HEK293 (cell line): ENCODE measurements around the gene RWDD4.

Experiments
- GLIS1 ChIP-seq: fragments of 450-650 bp; formaldehyde crosslinking; IDR thresholded peaks from 2 replicates; pipeline ENCODE4 v1.5.1; 2016; ENCODE audit warnings: missing biosample characterization, missing genetic modification characterization
- KLF16 ChIP-seq: fragments of 450-650 bp; formaldehyde crosslinking; IDR thresholded peaks from 2 replicates; pipeline ENCODE4 v1.5.1; 2017; ENCODE audit warnings: missing biosample characterization, missing genetic modification characterization
- ZEB2 ChIP-seq: fragments of 450-650 bp; formaldehyde crosslinking; IDR thresholded peaks from 2 replicates; pipeline ENCODE4 v1.5.1; 2016; ENCODE audit warnings: missing biosample characterization, missing genetic modification characterization
- ZNF571 ChIP-seq: fragments of 450-650 bp; formaldehyde crosslinking; IDR thresholded peaks from 2 replicates; pipeline ENCODE4 v1.5.0; 2017; ENCODE audit warnings: missing biosample characterization, missing genetic modification characterization
- ZNF626 ChIP-seq: fragments of 450-650 bp; sonication (Bioruptor Pico); formaldehyde crosslinking; IDR thresholded peaks from 2 replicates; pipeline ENCODE4 v1.5.1; 2018; ENCODE audit warnings: missing biosample characterization, missing genetic modification characterization, inconsistent platforms
- ZNF747 ChIP-seq: fragments of 450-650 bp; formaldehyde crosslinking; IDR thresholded peaks from 2 replicates; pipeline ENCODE4 v1.5.1; 2016; ENCODE audit warnings: missing biosample characterization, missing genetic modification characterization
- TF ChIP-seq, protein P1 (sequence below): fragments of 450-650 bp; formaldehyde crosslinking; IDR thresholded peaks from 2 replicates; pipeline ENCODE4 v1.5.1; 2016; ENCODE audit warnings: missing biosample characterization, missing genetic modification characterization
- TF ChIP-seq, protein P2 (sequence below): fragments of 450-650 bp; formaldehyde crosslinking; IDR thresholded peaks from 2 replicates; pipeline ENCODE4 v1.5.1; 2016; ENCODE audit warnings: missing biosample characterization, missing genetic modification characterization

GRCh38 chr4:183612329-183613250 lies 46.4 kb downstream of the RWDD4 start:
- TF ChIP-seq ZEB2 (no peak), ZNF571 (tag by site-specific recombination) (no peak), ZNF747 (tag by site-specific recombination) (no peak), GLIS1 (tag by site-specific recombination) (no peak), ZNF626 (tag by site-specific recombination) (no peak), KLF16 (tag by site-specific recombination) (no peak)
- TF ChIP-seq, protein P1, sequence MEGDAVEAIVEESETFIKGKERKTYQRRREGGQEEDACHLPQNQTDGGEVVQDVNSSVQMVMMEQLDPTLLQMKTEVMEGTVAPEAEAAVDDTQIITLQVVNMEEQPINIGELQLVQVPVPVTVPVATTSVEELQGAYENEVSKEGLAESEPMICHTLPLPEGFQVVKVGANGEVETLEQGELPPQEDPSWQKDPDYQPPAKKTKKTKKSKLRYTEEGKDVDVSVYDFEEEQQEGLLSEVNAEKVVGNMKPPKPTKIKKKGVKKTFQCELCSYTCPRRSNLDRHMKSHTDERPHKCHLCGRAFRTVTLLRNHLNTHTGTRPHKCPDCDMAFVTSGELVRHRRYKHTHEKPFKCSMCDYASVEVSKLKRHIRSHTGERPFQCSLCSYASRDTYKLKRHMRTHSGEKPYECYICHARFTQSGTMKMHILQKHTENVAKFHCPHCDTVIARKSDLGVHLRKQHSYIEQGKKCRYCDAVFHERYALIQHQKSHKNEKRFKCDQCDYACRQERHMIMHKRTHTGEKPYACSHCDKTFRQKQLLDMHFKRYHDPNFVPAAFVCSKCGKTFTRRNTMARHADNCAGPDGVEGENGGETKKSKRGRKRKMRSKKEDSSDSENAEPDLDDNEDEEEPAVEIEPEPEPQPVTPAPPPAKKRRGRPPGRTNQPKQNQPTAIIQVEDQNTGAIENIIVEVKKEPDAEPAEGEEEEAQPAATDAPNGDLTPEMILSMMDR (tag by site-specific recombination) = no peak
- TF ChIP-seq, protein P2, sequence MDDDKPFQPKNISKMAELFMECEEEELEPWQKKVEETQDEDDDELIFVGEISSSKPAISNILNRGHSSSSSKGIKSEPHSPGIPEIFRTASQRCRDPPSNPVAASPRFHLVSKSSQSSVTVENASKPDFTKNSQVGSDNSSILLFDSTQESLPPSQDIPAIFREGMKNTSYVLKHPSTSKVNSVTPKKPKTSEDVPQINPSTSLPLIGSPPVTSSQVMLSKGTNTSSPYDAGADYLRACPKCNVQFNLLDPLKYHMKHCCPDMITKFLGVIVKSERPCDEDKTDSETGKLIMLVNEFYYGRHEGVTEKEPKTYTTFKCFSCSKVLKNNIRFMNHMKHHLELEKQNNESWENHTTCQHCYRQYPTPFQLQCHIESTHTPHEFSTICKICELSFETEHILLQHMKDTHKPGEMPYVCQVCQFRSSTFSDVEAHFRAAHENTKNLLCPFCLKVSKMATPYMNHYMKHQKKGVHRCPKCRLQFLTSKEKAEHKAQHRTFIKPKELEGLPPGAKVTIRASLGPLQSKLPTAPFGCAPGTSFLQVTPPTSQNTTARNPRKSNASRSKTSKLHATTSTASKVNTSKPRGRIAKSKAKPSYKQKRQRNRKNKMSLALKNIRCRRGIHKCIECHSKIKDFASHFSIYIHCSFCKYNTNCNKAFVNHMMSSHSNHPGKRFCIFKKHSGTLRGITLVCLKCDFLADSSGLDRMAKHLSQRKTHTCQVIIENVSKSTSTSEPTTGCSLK (tag by site-specific recombination) = no peak
